Suprapubic skin (tissue), 4 donors: ENCODE results near the gene MZB1. TPM values are rescaled to one million over a fixed set of nuclear protein-coding genes. Genes with fewer than 3 reads are reported as not detected.
A peak's percentile ranks its signal among the peaks of the same experiment; 100 is the strongest.

ENCODE experiments used
- DNase-seq, 2 donors: peaks; one replicate each; pipeline ENCODE4 v3.0.0-alpha.2; 2019; ENCODE audit warnings: low spot score in 2 of 2
- H3K27ac ChIP-seq: fragments of 200-600 bp; sonication (generic); one replicate; pipeline ENCODE4 v1.5.1; 2019
- H3K27me3 ChIP-seq: fragments of 200-600 bp; sonication (generic); one replicate; pipeline ENCODE4 v1.5.1; 2019
- H3K36me3 ChIP-seq: fragments of 200-600 bp; sonication (generic); one replicate; pipeline ENCODE4 v1.5.1; 2019
- H3K4me1 ChIP-seq: fragments of 200-600 bp; sonication (generic); one replicate; pipeline ENCODE4 v1.5.1; 2019
- H3K4me3 ChIP-seq: fragments of 200-600 bp; sonication (generic); one replicate; pipeline ENCODE4 v1.5.1; 2019; ENCODE audit warnings: mild to moderate bottlenecking
- H3K9me3 ChIP-seq: fragments of 200-600 bp; sonication (generic); one replicate; pipeline ENCODE4 v1.5.1; 2019
- CTCF ChIP-seq, 2 donors: fragments of 200-600 bp in 1 of 2; fragments of 450-650 bp in 1 of 2; sonication (generic) in 1 of 2; IDR thresholded peaks; one replicate each; pipeline ENCODE4 v1.5.1; 2016 to 2019; ENCODE audit warnings: antibody characterized with exemption in 2 of 2, mild to moderate bottlenecking in 1 of 2, moderate library complexity in 1 of 2
- EP300 ChIP-seq: sonication (generic); formaldehyde crosslinking; IDR thresholded peaks from one replicate; pipeline ENCODE4 v1.6.1; 2017; ENCODE audit warnings: antibody characterized with exemption
- POLR2A ChIP-seq, 2 donors: fragments of 450-650 bp; IDR thresholded peaks; one replicate each; pipeline ENCODE4 v1.6.1; 2017; ENCODE audit warnings: antibody characterized with exemption in 2 of 2, mild to moderate bottlenecking in 2 of 2, moderate library complexity in 2 of 2
- POLR2AphosphoS5 ChIP-seq, 3 donors: sonication (generic); formaldehyde crosslinking; IDR thresholded peaks; one replicate each; pipeline ENCODE4 v1.6.1; 2017; ENCODE audit warnings: antibody characterized with exemption in 3 of 3
- WGBS: methylation state at CpG from one replicate; pipeline ENCODE4 v1.1.5; 2018; 5-methylcytosine and 5-hydroxymethylcytosine counted together
- total RNA-seq, 4 donors: library from RNA; depleted of rRNA; stranded (reverse); fragments of >200 nt; gene quantifications; one replicate each; pipeline ENCODE4 v1.1.0, GENCODE V29; 2016

The MZB1 gene
- total RNA-seq, 4 donors from 2014 or later = not detected

- no peak for DNase-seq
- H3K36me3 ChIP-seq = peaks cover 21% of the 10 kb centered on the region
- 82% methylated on average over 9 of the region's 9 CpGs for WGBS
- H3K4me1 ChIP-seq = peaks cover 27% of the 10 kb centered on the region
- no peak overlapping the region for H3K27ac ChIP-seq
- H3K27me3 ChIP-seq = no peaks in the 10 kb centered on the region
- H3K9me3 ChIP-seq = no peaks in the 10 kb centered on the region
- H3K4me3 ChIP-seq = no peak overlapping the region
- no peak for TF ChIP-seq CTCF (IDR thresholded peaks at IDR 0.05)
- TF ChIP-seq POLR2A (IDR thresholded peaks at IDR 0.05) = no peak
- no peak for TF ChIP-seq EP300
- no peak for TF ChIP-seq POLR2AphosphoS5 (IDR thresholded peaks at IDR 0.05)
Measured at GRCh38 chr5:139419226-139420192, 29.8 kb upstream of the MZB1 start.

- TF ChIP-seq EP300 = no peak
- no peak for TF ChIP-seq CTCF (IDR thresholded peaks at IDR 0.05)
- no peak for TF ChIP-seq POLR2AphosphoS5 (IDR thresholded peaks at IDR 0.05)
- no peak for TF ChIP-seq POLR2A (IDR thresholded peaks at IDR 0.05)
- Histone ChIP-seq H3K9me3 (no peaks in the 10 kb centered on the region), H3K36me3 (peaks cover 16% of the 10 kb centered on the region), H3K27me3 (no peaks in the 10 kb centered on the region), H3K4me1 (peaks cover 30% of the 10 kb centered on the region), H3K27ac (no peak overlapping the region), H3K4me3 (no peak overlapping the region)
- WGBS = 92% methylated on average over 1 of the region's 1 CpG
- DNase-seq = no peak
Measured at GRCh38 chr5:139418793-139419192, 29.1 kb upstream of the MZB1 start.

GRCh38 chr5:139417214-139417613 is 27.5 kb upstream of the MZB1 start:
- H3K27me3 ChIP-seq = no peaks in the 10 kb centered on the region

GRCh38 chr5:139416651-139417050 is 26.9 kb upstream of the MZB1 start:
- Histone ChIP-seq H3K27me3 (no peaks in the 10 kb centered on the region), H3K27ac (no peak overlapping the region), H3K9me3 (no peaks in the 10 kb centered on the region), H3K4me1 (peaks cover 30% of the 10 kb centered on the region), H3K36me3 (peaks cover 10% of the 10 kb centered on the region), H3K4me3 (no peak overlapping the region)
- no peak for DNase-seq
- TF ChIP-seq EP300 (no peak), POLR2A (IDR thresholded peaks at IDR 0.05) (no peak), POLR2AphosphoS5 (IDR thresholded peaks at IDR 0.05) (no peak), CTCF (IDR thresholded peaks at IDR 0.05) (no peak)
- WGBS = 67% methylated on average over 8 of the region's 9 CpGs

More at GRCh38 chr5:139417214-139417613, 27.5 kb upstream of the MZB1 start:
- Histone ChIP-seq H3K36me3 (peaks cover 10% of the 10 kb centered on the region), H3K27ac (no peak overlapping the region), H3K9me3 (no peaks in the 10 kb centered on the region), H3K4me1 (peaks cover 30% of the 10 kb centered on the region), H3K4me3 (no peak overlapping the region)
- WGBS = 44% methylated on average over 4 of the region's 4 CpGs
- TF ChIP-seq POLR2AphosphoS5 (IDR thresholded peaks at IDR 0.05) (no peak), CTCF (IDR thresholded peaks at IDR 0.05) (no peak), EP300 (no peak), POLR2A (IDR thresholded peaks at IDR 0.05) (no peak)
- no peak for DNase-seq

- TF ChIP-seq CTCF (IDR thresholded peaks at IDR 0.05) (no peak), EP300 (no peak)
- Histone ChIP-seq H3K4me3 (no peak overlapping the region), H3K9me3 (no peaks in the 10 kb centered on the region), H3K4me1 (peaks cover 34% of the 10 kb centered on the region), H3K36me3 (peaks cover 10% of the 10 kb centered on the region), H3K27me3 (no peaks in the 10 kb centered on the region), H3K27ac (peak overlapping the region; percentile 62)
- no peak for DNase-seq
Measured at GRCh38 chr5:139415869-139416268, 26.2 kb upstream of the MZB1 start.
